ENCODE results near the gene SVOP. TPM values are rescaled to one million over a fixed set of nuclear protein-coding genes. Genes with fewer than 3 reads are reported as not detected.

SVOP gene
- total and polyA plus RNA-seq, 2 of the 8 experiments (the other 6 are each of a cell fraction or from before 2014, with no cell fraction given): 0.06 TPM; not detected in 1

DNA sequence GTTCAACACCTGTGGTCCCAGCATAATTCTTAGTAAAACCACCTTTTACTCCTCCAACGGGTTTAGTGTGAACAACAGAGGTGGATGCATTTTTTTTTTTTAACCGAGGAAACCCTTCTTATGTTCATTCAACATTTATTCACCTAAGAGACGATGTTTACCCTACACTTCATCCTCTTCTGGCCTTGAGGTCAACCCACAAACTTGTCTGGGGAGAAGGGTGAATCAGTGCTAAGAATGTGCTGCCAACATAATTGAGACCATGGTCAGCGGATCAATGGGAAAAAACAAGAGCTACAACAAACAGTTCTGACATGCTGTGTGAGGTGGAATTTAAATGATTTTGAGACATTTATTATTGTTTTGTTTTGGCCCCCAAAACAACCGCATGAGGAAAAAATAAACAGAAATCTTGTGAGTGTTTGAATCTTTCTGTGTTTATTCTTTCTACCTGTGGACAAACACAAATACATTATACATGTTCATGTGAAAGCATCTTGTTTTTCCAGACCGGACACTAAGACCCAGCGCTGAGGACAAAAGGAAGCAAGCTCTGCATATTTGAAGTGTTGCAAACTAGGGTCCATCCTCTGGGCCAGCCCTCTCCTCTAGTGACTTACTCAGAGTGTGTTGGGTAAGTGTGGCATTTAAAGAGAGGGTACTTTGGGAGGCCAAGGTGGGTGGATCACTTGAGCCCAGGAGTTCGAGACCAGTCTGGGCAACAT, 26.4 kb upstream of the SVOP start:
- Histone ChIP-seq H3K4ac (replicated peaks; ENCODE audit: insufficient read length, low read depth, low read length) (no peak overlapping the region), H4K5ac (ENCODE audit: insufficient read length, low read depth, low read length) (no peak overlapping the region), H2BK12ac (ENCODE audit: low read depth, low read length) (no peak overlapping the region), H3K9ac (replicated peaks in 1 of 4; ENCODE audit: extremely low read depth in 1 of 4, low read depth in 3 of 4, low read length in 3 of 4) (no peak overlapping the region), H3K23me2 (ENCODE audit: low read depth, low read length) (no peaks in the 10 kb centered on the region), H3K27me3 (replicated peaks in 1 of 4; ENCODE audit: control insufficient read depth in 3 of 4, extremely low read depth in 1 of 4, insufficient read depth in 3 of 4, low read length in 3 of 4) (no peaks in the 10 kb centered on the region), H3K79me1 (ENCODE audit: low read depth, low read length) (no peaks in the 10 kb centered on the region), H2BK15ac (ENCODE audit: low read length) (no peak overlapping the region), H3K18ac (ENCODE audit: extremely low read depth, low read length) (no peak overlapping the region), H3K27ac (ENCODE audit: low read depth, low read length) (no peak overlapping the region), H4K8ac (ENCODE audit: extremely low read depth, insufficient read depth, low read length) (no peak overlapping the region), H3K4me2 (ENCODE audit: insufficient read depth in 1 of 2, low read depth in 2 of 2, low read length in 2 of 2) (no peak overlapping the region), H3K4me3 (ENCODE audit: extremely low read depth in 1 of 4, insufficient read depth in 2 of 4, low read depth in 3 of 4, low read length in 4 of 4) (no peak overlapping the region), H3K79me2 (ENCODE audit: control insufficient read depth in 1 of 2, insufficient read depth in 2 of 2, low read length in 2 of 2) (no peaks in the 10 kb centered on the region), H2AFZ (ENCODE audit: low read length) (no peak overlapping the region), H3K4me1 (replicated peaks in 1 of 4; ENCODE audit: control insufficient read depth in 3 of 4, insufficient read depth in 4 of 4, low read length in 3 of 4) (no peaks in the 10 kb centered on the region; a peak in 1 of 7 replicates), H2AK5ac (ENCODE audit: low read depth, low read length) (no peak overlapping the region), H3K56ac (replicated peaks; ENCODE audit: insufficient read length, low read depth, low read length) (no peak overlapping the region), H2BK120ac (replicated peaks; ENCODE audit: low read depth, low read length) (no peak overlapping the region), H3K9me3 (ENCODE audit: insufficient read depth in 2 of 2, low read depth in 1 of 2, low read length in 1 of 2) (no peaks in the 10 kb centered on the region), H2BK20ac (ENCODE audit: low read length) (no peak overlapping the region), H3K36me3 (ENCODE audit: control insufficient read depth in 2 of 4, insufficient read depth in 4 of 4, low read length in 3 of 4) (no peaks in the 10 kb centered on the region), H3K14ac (ENCODE audit: insufficient read length) (no peak overlapping the region), H4K91ac (replicated peaks; ENCODE audit: insufficient read length, low read length) (no peak overlapping the region), H3K23ac (ENCODE audit: insufficient read length) (no peak overlapping the region), H2BK5ac (ENCODE audit: low read depth, low read length) (no peak overlapping the region), H4K20me1 (replicated peaks in 1 of 2; ENCODE audit: control insufficient read depth in 1 of 2, insufficient read depth in 2 of 2, low read length in 2 of 2) (no peaks in the 10 kb centered on the region)
- WGBS, 2 experiments (ENCODE audit: extremely low coverage in 1 of 2, insufficient coverage in 1 of 2, insufficient read length in 1 of 2, insufficient replicate concordance in 2 of 2, low coverage in 1 of 2, low lambda C conversion rate in 2 of 2, missing lambda C conversion rate in 1 of 2): 85% methylated on average over 8 of the region's 8 CpGs; no CpG with 5 or more reads in 1 of the 2 experiments
- DNase-seq (ENCODE audit: low read depth in 1 of 2, low spot score in 2 of 2): peak in 1 of 2 experiments; percentile 33
- ChIA-PET CTCF (ENCODE audit: partially characterized antibody) (interaction anchor here (0.9 kb wide), 1 partner anchor 22 kb away, joined by 3 read pairs; no protein-coding TSS in a partner anchor), POLR2A (ENCODE audit: partially characterized antibody) (interaction anchor here (0.6 kb wide), 1 partner anchor 345 kb away, joined by 3 read pairs; no protein-coding TSS in a partner anchor)
- no peak for FAIRE-seq
- TF ChIP-seq JUN (IDR thresholded peaks at IDR 0.05; ENCODE audit: low read depth, low read length) (no peak), RNF2 (IDR thresholded peaks at IDR 0.05; ENCODE audit: borderline replicate concordance, low read depth, low read length, missing control alignments, poor library complexity, severe bottlenecking) (no peak), CBX8 (IDR thresholded peaks at IDR 0.05; ENCODE audit: borderline replicate concordance, low read depth, low read length) (no peak), TEAD4 (IDR thresholded peaks at IDR 0.05; ENCODE audit: low read depth, low read length) (no peak), YY1 (IDR thresholded peaks at IDR 0.05; ENCODE audit: low read depth, low read length) (no peak), BRCA1 (IDR thresholded peaks at IDR 0.05; ENCODE audit: low read depth, low read length) (no peak), KDM1A (IDR thresholded peaks at IDR 0.05; ENCODE audit: borderline replicate concordance, low read length) (no peak), POLR2A (IDR thresholded peaks at IDR 0.05; ENCODE audit: control extremely low read depth in 1 of 2, low read depth in 2 of 2, low read length in 2 of 2) (no peak), FOSL1 (IDR thresholded peaks at IDR 0.05; ENCODE audit: insufficient read depth, low read depth, low read length) (no peak), CHD1 (IDR thresholded peaks at IDR 0.05; ENCODE audit: low read depth, low read length) (no peak)
